Ascending aorta (tissue), 2 donors: ENCODE data around the gene MAML3. TPM values are rescaled to one million over a fixed set of nuclear protein-coding genes. Genes with fewer than 3 reads are reported as not detected.

Source experiments
- DNase-seq, 2 donors: peaks; one replicate each; pipeline ENCODE4 v3.0.0-alpha.2; 2019; ENCODE audit warnings: low spot score in 2 of 2
- H3K27ac ChIP-seq, 2 donors: fragments of 200-600 bp; sonication (generic); one replicate each; pipeline ENCODE4 v1.5.1; 2016 to 2017; ENCODE audit warnings: mild to moderate bottlenecking in 1 of 2
- H3K27me3 ChIP-seq: fragments of 200-600 bp; sonication (generic); one replicate; pipeline ENCODE4 v1.5.1; 2017
- H3K36me3 ChIP-seq, 2 donors: fragments of 200-600 bp; sonication (generic); one replicate each; pipeline ENCODE4 v1.5.1; 2016
- H3K4me1 ChIP-seq, 2 donors: fragments of 200-600 bp; sonication (generic); one replicate each; pipeline ENCODE4 v1.5.1; 2016 to 2017; ENCODE audit warnings: mild to moderate bottlenecking in 1 of 2
- H3K4me3 ChIP-seq, 2 donors: fragments of 200-600 bp; sonication (generic); one replicate each; pipeline ENCODE4 v1.5.1; 2016 to 2017; ENCODE audit warnings: mild to moderate bottlenecking in 1 of 2
- H3K9me3 ChIP-seq, 2 donors: fragments of 200-600 bp; sonication (generic); one replicate each; pipeline ENCODE4 v1.5.1; 2016
- intact Hi-C: fragments of 100-400 bp; cut with DNase I; formaldehyde crosslinking; loops from one replicate; pipeline ENCODE4 v1.15.1; 2023
- total RNA-seq: library from RNA; depleted of rRNA; stranded (reverse); fragments of >200 nt; gene quantifications from one replicate; pipeline ENCODE4 v1.1.0, GENCODE V29; 2016
- TF ChIP-seq, protein P1 (sequence below), 3 experiments: fragments of 200-600 bp in 2 of 3; fragments of 450-650 bp in 1 of 3; sonication (generic) in 2 of 3; IDR thresholded peaks; one replicate each; pipeline ENCODE4 v1.5.1; 2016 to 2019; ENCODE audit warnings: antibody characterized with exemption in 3 of 3, mild to moderate bottlenecking in 1 of 3, moderate library complexity in 1 of 3

MAML3 gene
- total RNA-seq, 1 donor from 2014 or later: 4.7 TPM

DNA sequence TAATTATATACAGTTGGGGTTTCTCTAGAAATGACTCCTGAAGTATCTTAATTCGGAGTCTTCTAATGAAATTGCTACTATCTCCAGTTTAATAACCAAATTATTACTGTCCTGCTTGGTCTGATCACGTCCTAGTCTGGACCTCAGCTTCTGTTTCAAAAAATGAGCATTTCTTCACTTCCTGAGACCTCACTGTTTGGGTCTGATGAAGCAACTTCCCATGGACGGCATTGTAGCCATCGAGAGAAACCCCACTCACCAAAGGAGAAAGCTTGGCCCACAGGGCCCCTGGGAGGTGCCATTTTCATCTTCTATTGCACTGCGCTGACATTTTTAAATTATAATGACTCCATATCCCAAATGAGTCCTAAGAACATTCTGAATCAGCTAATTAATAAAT is 310.3 kb downstream of the MAML3 start:
- Histone ChIP-seq H3K4me1 (no peaks in the 10 kb centered on the region), H3K27me3 (no peaks in the 10 kb centered on the region), H3K36me3 (no peaks in the 10 kb centered on the region), H3K9me3 (no peaks in the 10 kb centered on the region), H3K4me3 (no peak overlapping the region), H3K27ac (no peak overlapping the region)
- intact Hi-C loops: no loop called here
- DNase-seq: no peak
- TF ChIP-seq, protein P1, sequence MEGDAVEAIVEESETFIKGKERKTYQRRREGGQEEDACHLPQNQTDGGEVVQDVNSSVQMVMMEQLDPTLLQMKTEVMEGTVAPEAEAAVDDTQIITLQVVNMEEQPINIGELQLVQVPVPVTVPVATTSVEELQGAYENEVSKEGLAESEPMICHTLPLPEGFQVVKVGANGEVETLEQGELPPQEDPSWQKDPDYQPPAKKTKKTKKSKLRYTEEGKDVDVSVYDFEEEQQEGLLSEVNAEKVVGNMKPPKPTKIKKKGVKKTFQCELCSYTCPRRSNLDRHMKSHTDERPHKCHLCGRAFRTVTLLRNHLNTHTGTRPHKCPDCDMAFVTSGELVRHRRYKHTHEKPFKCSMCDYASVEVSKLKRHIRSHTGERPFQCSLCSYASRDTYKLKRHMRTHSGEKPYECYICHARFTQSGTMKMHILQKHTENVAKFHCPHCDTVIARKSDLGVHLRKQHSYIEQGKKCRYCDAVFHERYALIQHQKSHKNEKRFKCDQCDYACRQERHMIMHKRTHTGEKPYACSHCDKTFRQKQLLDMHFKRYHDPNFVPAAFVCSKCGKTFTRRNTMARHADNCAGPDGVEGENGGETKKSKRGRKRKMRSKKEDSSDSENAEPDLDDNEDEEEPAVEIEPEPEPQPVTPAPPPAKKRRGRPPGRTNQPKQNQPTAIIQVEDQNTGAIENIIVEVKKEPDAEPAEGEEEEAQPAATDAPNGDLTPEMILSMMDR (IDR thresholded peaks at IDR 0.05): no peak

DNA sequence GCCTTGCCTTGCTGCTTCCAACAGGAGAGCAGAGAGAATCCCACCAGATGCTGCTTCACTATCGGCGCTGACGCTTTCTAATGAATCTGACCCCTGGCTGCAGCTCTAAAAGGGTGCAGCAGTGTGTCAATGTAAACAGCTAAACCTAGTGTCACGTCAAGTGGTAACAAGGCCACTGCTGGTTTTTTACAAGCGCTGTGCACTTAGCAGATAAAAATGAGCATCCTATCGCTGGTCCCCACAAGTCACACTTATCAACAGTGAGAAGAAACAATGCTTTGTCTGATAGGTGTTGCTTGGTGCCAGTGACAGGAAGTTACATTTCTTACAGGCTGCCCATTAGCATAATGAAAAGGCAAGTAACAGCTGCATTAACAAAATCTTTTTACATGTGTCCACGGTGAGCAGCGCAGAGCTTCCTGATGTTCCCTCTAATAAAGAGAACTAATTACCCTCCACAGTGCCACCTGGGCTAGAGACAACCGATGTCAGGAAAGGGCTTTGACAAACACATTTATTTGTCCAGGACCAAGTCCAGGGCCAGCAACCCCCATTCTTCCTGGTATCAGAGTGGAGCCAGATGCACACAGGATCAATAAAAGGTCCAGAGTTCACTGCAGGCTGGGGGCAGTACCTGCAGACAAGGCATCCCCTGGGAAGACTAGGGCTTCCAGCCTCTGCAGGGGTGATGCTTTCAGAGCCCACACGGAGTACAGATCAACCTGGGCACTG is 312.4 kb downstream of the MAML3 start:
- TF ChIP-seq, protein P1 (IDR thresholded peaks at IDR 0.05): no peak
- H3K9me3 ChIP-seq: no peaks in the 10 kb centered on the region
- H3K4me1 ChIP-seq: no peaks in the 10 kb centered on the region
- H3K4me3 ChIP-seq: no peak overlapping the region
- intact Hi-C loops: no loop called here
- no peaks in the 10 kb centered on the region for H3K36me3 ChIP-seq
- H3K27me3 ChIP-seq: no peaks in the 10 kb centered on the region
- no peak overlapping the region for H3K27ac ChIP-seq
- DNase-seq: no peak

DNA sequence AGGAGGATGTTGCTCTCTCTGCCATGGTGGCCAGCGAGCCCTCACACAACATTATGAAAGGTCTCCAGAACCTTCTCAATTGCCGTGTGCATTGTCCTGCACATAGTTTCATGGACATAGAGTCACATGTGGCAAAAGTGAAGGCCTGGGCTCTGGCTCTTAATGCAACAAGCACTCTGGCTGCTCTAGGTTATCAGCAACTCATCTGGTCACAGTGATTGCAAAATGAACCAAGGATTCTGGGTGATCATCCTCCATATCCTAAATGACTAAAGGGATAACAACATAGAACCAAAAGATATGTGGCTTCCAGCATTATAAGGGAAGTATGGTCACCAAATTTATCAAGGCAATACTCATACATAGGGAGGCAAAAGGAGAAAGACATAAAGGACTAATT is 313.2 kb downstream of the MAML3 start:
- intact Hi-C loops: no loop called here
- TF ChIP-seq, protein P1 (IDR thresholded peaks at IDR 0.05): no peak
- no peak overlapping the region for H3K27ac ChIP-seq
- no peaks in the 10 kb centered on the region for H3K36me3 ChIP-seq
- DNase-seq: no peak
- no peaks in the 10 kb centered on the region for H3K27me3 ChIP-seq
- H3K9me3 ChIP-seq: no peaks in the 10 kb centered on the region
- H3K4me3 ChIP-seq: no peak overlapping the region
- no peaks in the 10 kb centered on the region for H3K4me1 ChIP-seq

DNA sequence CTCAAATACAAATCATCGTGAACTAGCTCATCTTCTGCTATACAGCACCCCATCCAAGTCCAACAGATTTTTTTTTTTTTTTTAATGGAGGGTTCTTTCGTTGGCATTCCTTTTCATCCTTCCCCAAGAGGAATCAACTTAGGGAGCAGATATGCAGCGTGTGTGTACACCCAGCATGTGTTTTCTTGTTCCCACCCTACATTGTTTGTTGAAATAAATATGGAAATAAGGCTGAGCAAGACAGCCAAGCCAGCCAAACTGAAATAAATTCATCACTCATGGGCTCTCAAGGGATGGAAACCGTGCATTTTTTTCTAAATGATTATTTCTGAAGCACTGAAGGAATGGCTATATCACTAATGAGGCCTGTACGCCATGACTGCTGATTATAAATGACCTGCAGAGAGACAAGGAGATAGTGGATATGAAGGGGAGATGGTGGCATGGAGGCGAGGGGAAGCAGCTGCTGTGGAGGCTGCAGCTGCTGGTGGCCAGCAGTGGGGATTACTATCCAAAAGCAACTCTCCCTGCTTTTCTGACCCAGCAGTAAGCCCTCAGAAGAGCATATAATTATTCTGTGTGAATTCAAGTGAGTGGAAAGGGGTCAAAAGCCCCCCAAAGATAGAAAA is 314.5 kb downstream of the MAML3 start:
- intact Hi-C loops: no loop called here

DNA sequence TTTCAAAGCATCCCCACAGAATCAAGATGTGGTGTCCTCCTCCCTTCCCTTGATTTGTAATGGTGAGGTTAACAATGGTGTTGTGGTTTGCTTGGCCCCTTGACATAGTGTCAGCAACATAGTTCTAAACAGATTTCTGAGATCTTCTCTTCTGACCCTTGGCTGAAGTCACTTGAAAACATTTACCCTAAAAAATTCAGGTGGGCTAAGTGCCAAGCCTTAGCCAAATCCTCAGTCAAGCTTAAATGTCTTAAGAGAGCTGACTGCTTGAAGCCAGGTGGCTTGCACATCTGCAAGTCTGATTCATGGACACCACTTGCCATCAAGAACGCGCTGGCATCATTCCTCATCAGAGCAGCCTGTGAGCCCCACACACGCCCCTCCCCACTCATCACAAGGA is 315.2 kb downstream of the MAML3 start:
- no peak for DNase-seq
- no peak overlapping the region for H3K27ac ChIP-seq
- intact Hi-C loops: no loop called here
- TF ChIP-seq, protein P1 (IDR thresholded peaks at IDR 0.05): no peak
- no peaks in the 10 kb centered on the region for H3K9me3 ChIP-seq
- no peaks in the 10 kb centered on the region for H3K4me1 ChIP-seq
- H3K36me3 ChIP-seq: no peaks in the 10 kb centered on the region
- H3K27me3 ChIP-seq: no peaks in the 10 kb centered on the region
- H3K4me3 ChIP-seq: no peak overlapping the region

More for the DNA sequence above, 314.5 kb downstream of the MAML3 start:
- Histone ChIP-seq H3K4me3 (no peak overlapping the region), H3K27me3 (no peaks in the 10 kb centered on the region), H3K36me3 (no peaks in the 10 kb centered on the region), H3K27ac (no peak overlapping the region), H3K4me1 (no peaks in the 10 kb centered on the region), H3K9me3 (no peaks in the 10 kb centered on the region)
- no peak for DNase-seq
- TF ChIP-seq, protein P1 (IDR thresholded peaks at IDR 0.05): no peak
